ENCODE results near the gene GABRG3.

DNA sequence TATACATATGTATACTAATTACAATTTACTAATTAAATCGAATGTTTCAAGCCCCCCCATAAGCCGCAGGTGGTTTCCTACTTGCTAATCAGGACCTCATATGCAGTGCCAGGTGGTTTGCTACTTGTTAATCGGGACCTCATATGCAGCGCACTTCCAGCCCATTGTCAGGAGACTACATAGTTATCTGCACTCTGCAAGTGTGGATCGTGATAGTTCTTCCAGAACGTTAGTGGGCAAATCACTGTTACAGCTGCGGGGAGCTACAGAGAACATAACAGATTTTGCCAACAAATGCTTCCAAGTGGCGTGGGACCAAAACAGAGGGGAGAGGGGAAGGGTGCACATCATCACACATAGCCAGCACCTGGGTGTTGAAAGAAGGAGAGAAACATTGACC, 558.4 kb downstream of the GABRG3 start:
- TF ChIP-seq GATAD2A (IDR thresholded peaks at IDR 0.05): no peak
- TF ChIP-seq ZFPM2 (CRISPR knock-in tag; IDR thresholded peaks at IDR 0.05): no peak

Data from K562 (cell line).